Vagina (tissue), 2 donors: ENCODE data around the gene LIMS4.
"Not testable (repeated sequence)": the region's sequence is repeated elsewhere in the genome, so short reads cannot be mapped to it uniquely, and the experiment has no call there.

Experiments used
- CTCF ChIP-seq, 3 experiments: fragments of 450-650 bp in 2 of 3; fragments of 200-600 bp in 1 of 3; sonication (generic) in 1 of 3; IDR thresholded peaks; one replicate each; pipeline ENCODE4 v1.5.1; 2017 to 2019; ENCODE audit warnings: antibody characterized with exemption in 3 of 3, mild to moderate bottlenecking in 2 of 3, moderate library complexity in 2 of 3
- POLR2A ChIP-seq, 2 donors: fragments of 450-650 bp; IDR thresholded peaks; one replicate each; pipeline ENCODE4 v1.6.1; 2017; ENCODE audit warnings: antibody characterized with exemption in 2 of 2, mild to moderate bottlenecking in 2 of 2, moderate library complexity in 2 of 2
- POLR2AphosphoS5 ChIP-seq, 2 donors: sonication (generic); formaldehyde crosslinking; IDR thresholded peaks; one replicate each; pipeline ENCODE4 v1.9.0; 2017; ENCODE audit warnings: antibody characterized with exemption in 2 of 2, mild to moderate bottlenecking in 2 of 2, low read depth in 1 of 2; ENCODE audit not compliant: insufficient read depth in 1 of 2

- not testable (repeated sequence) for TF ChIP-seq CTCF (IDR thresholded peaks at IDR 0.05); POLR2A (IDR thresholded peaks at IDR 0.05); POLR2AphosphoS5 (IDR thresholded peaks at IDR 0.05; ENCODE audit: insufficient read depth in 1 of 2, low read depth in 1 of 2)
Observed at GRCh38 chr2:110395990-110396389, 76.6 kb downstream of the LIMS4 start.
